HepG2 (cell line): ENCODE measurements around the gene HACD2. TPM values are rescaled to one million over a fixed set of nuclear protein-coding genes. Genes with fewer than 3 reads are reported as not detected.

Experiments
- ATAC-seq: fragments of 200-7000 bp; cut with Tn5 transposase; 3 replicates; pipeline ENCODE4 v1.9.1; 2020; ENCODE audit warnings: mild to moderate bottlenecking, moderate library complexity
- BruUV-seq: library from RNA; stranded (reverse); fragments of 400-500 nt; replicated peaks from 2 replicates; lab custom pipeline; 2021; lab: Mats Ljungman, UMichigan
- CTCF ChIA-PET: fragments of 300-600 bp; formaldehyde crosslinking; extraction: SDS; loops from one replicate; lab custom pipeline; 2021; ENCODE audit warnings: low total read pairs, inconsistent platforms, low intra/inter-chr PET ratio; lab: Yijun Ruan, JAX
- POLR2A ChIA-PET: fragments of 350-600 bp; sonication (Branson Sonifier 250); formaldehyde crosslinking; loops from one replicate; lab custom pipeline; 2020; ENCODE audit warnings: antibody characterized with exemption, inconsistent platforms; lab: Yijun Ruan, JAX
- DNase-seq: peaks from one replicate; pipeline ENCODE4 v3.0.0-alpha.2; 2015; ENCODE audit warnings: low spot score
- FAIRE-seq: peaks from 3 replicates; lab custom pipeline; 2011; peaks lifted over from hg19 to GRCh38; lab: Jason Lieb, UNC
- H2AFZ ChIP-seq: one replicate; pipeline ENCODE4 v1.6.1; 2011; ENCODE audit warnings: low read length, inconsistent platforms
- H3K27ac ChIP-seq: fragments of 300-600 bp; 3 replicates; pipeline ENCODE4 v1.8.0; 2011; ENCODE audit warnings: mixed run types, mild to moderate bottlenecking, mixed read lengths, low read length, inconsistent platforms; ENCODE audit not compliant: insufficient read depth; ENCODE audit errors: extremely low read length
- H3K27me3 ChIP-seq, 2 experiments: fragments of 200-600 bp in 1 of 2; 2 replicates in 1 of 2; 3 replicates in 1 of 2; pipeline versions ENCODE4 v1.6.0 to v1.8.0; 2011; ENCODE audit warnings: low read length in 2 of 2, mild to moderate bottlenecking in 2 of 2, moderate library complexity in 2 of 2, inconsistent platforms in 1 of 2; ENCODE audit not compliant: insufficient read depth in 2 of 2, control insufficient read depth in 1 of 2
- H3K36me3 ChIP-seq, 2 experiments: fragments of 200-600 bp in 1 of 2; replicated peaks in 1 of 2; 2 replicates in 1 of 2; 3 replicates in 1 of 2; pipeline versions ENCODE4 v1.5.1 to v1.8.0; 2011; ENCODE audit warnings: low read length in 2 of 2, inconsistent platforms in 1 of 2; ENCODE audit not compliant: insufficient read depth in 2 of 2, control insufficient read depth in 1 of 2
- H3K4me1 ChIP-seq: 2 replicates; pipeline ENCODE4 v1.5.1; 2012; ENCODE audit warnings: low read length, inconsistent platforms; ENCODE audit not compliant: insufficient read depth
- H3K4me2 ChIP-seq: 2 replicates; pipeline ENCODE4 v1.6.0; 2011; ENCODE audit warnings: low read depth, low read length, inconsistent platforms
- H3K4me3 ChIP-seq, 3 experiments: fragments of 200-600 bp in 1 of 3; sonication (generic), shearing (Covaris generic) in 1 of 3; replicated peaks in 1 of 3; 2 replicates each; pipeline ENCODE4 v1.5.1; 2011 to 2016; ENCODE audit warnings: low read length in 3 of 3, inconsistent platforms in 2 of 3, low read depth in 2 of 3, mild to moderate bottlenecking in 2 of 3, control low read depth in 1 of 3, mixed read lengths in 1 of 3; ENCODE audit not compliant: insufficient read depth in 1 of 3
- H3K79me2 ChIP-seq: one replicate; pipeline ENCODE4 v1.6.1; 2011; ENCODE audit warnings: low read length, inconsistent platforms; ENCODE audit not compliant: insufficient read depth
- H3K9ac ChIP-seq: 2 replicates; pipeline ENCODE4 v1.6.0; 2011; ENCODE audit warnings: mild to moderate bottlenecking, low read depth, low read length, inconsistent platforms; ENCODE audit not compliant: insufficient read depth
- H3K9me3 ChIP-seq: 2 replicates; pipeline ENCODE4 v1.5.1; 2012; ENCODE audit warnings: mild to moderate bottlenecking, low read length
- H4K20me1 ChIP-seq: 2 replicates; pipeline ENCODE4 v1.6.0; 2011; ENCODE audit warnings: inconsistent platforms, mild to moderate bottlenecking, low read length, moderate library complexity; ENCODE audit not compliant: insufficient read depth
- ATAD3A ChIP-seq: sonication (generic); formaldehyde crosslinking; IDR thresholded peaks from 2 replicates; pipeline ENCODE4 v1.4.0; 2020; ENCODE audit warnings: missing genetic modification reagents
- ATF7-NPFF ChIP-seq: sonication (generic); formaldehyde crosslinking; IDR thresholded peaks from 2 replicates; pipeline ENCODE4 v1.8.1; 2023; ENCODE audit warnings: mild to moderate bottlenecking, low read depth, missing genetic modification reagents, moderate library complexity
- ELF3 ChIP-seq: IDR thresholded peaks from 2 replicates; pipeline ENCODE4 v1.6.1; 2016; ENCODE audit warnings: missing genetic modification reagents, missing compliant biosample characterization
- SRSF1 ChIP-seq: fragments of 200-400 bp; formaldehyde crosslinking; optimal IDR thresholded peaks from 2 replicates; pipeline ENCODE3; 2017; ENCODE audit warnings: mild to moderate bottlenecking, low read depth, low read length, moderate library complexity
- SYNCRIP ChIP-seq: fragments of 200-400 bp; formaldehyde crosslinking; IDR thresholded peaks from 2 replicates; pipeline ENCODE4 v1.6.1; 2018; ENCODE audit warnings: mild to moderate bottlenecking, low read depth, low read length; ENCODE audit not compliant: insufficient read depth
- TRIM24 ChIP-seq: sonication (generic); formaldehyde crosslinking; IDR thresholded peaks from 2 replicates; pipeline ENCODE4 v1.8.0; 2022; ENCODE audit warnings: mild to moderate bottlenecking, missing genetic modification reagents
- ZNF263 ChIP-seq: sonication (generic); formaldehyde crosslinking; IDR thresholded peaks from 2 replicates; pipeline ENCODE4 v1.4.0; 2020; ENCODE audit warnings: missing genetic modification reagents
- ZNF354B ChIP-seq: sonication (generic); formaldehyde crosslinking; IDR thresholded peaks from 2 replicates; pipeline ENCODE4 v1.8.0; 2022; ENCODE audit warnings: mild to moderate bottlenecking, missing genetic modification reagents
- ZNF839 ChIP-seq: sonication (generic); formaldehyde crosslinking; IDR thresholded peaks from 2 replicates; pipeline ENCODE4 v1.4.0; 2020; ENCODE audit warnings: missing genetic modification reagents, mild to moderate bottlenecking, borderline replicate concordance
- ZNF841 ChIP-seq: sonication (generic); formaldehyde crosslinking; IDR thresholded peaks from 2 replicates; pipeline ENCODE4 v1.8.1; 2023; ENCODE audit warnings: missing genetic modification reagents, borderline replicate concordance
- WGBS: methylation state at CpG from one replicate; pipeline ENCODE4 v1.1.6; 2017; ENCODE audit warnings: low lambda C conversion rate; 5-methylcytosine and 5-hydroxymethylcytosine counted together
- in situ Hi-C: cut with HindIII; loops from 2 replicates; pipeline ENCODE4 v1.10.0; 2017; ENCODE audit warnings: low pct_unique_long_range_greater_than_20kb; ENCODE audit not compliant: extremely low pct_ligation_motif_present
- intact Hi-C: fragments of 100-400 bp; cut with micrococcal nuclease; formaldehyde crosslinking; loops from one replicate; pipeline ENCODE4 v1.10.0; 2022; ENCODE audit not compliant: unreplicated experiment
- polyA plus RNA-seq, 8 experiments: library from polyadenylated mRNA; depleted of rRNA in 3 of 8; stranded (reverse) in 7 of 8; unstranded in 1 of 8; fragments of >200 nt; fragmentation: Illumina TruSeq in 4 of 8; extraction: Trizol in 4 of 8; gene quantifications; 2 replicates each; pipeline versions ENCODE4 v1.2.1 to v1.2.3, GENCODE V29; 2011 to 2016; ENCODE audit warnings: low read depth in 4 of 8, missing spikeins in 1 of 8, mixed read lengths in 1 of 8; ENCODE audit not compliant: insufficient read depth in 1 of 8
- total RNA-seq, 5 experiments: library from RNA; depleted of rRNA; stranded (reverse); fragments of >200 nt; fragmentation: Illumina TruSeq; extraction: Trizol; gene quantifications; 2 replicates each; pipeline ENCODE4 v1.2.3, GENCODE V29; 2016; ENCODE audit warnings: low read depth in 1 of 5
- TF ChIP-seq, protein P1 (sequence below): sonication (generic); formaldehyde crosslinking; IDR thresholded peaks from 2 replicates; pipeline ENCODE4 v1.9.0; 2021; ENCODE audit warnings: missing genetic modification reagents, mild to moderate bottlenecking, borderline replicate concordance
- TF ChIP-seq, protein P2 (sequence below): sonication (generic); formaldehyde crosslinking; IDR thresholded peaks from 2 replicates; pipeline ENCODE4 v1.8.0; 2022; ENCODE audit warnings: mild to moderate bottlenecking, missing genetic modification reagents, borderline replicate concordance
- TF ChIP-seq, protein P3 (sequence below): sonication (generic); formaldehyde crosslinking; conservative IDR thresholded peaks from 2 replicates; pipeline ENCODE4 v1.8.0; 2022; ENCODE audit warnings: low read depth, missing genetic modification reagents
- TF ChIP-seq, protein P4 (sequence below): sonication (generic); formaldehyde crosslinking; IDR thresholded peaks from 2 replicates; pipeline ENCODE4 v1.8.1; 2022; ENCODE audit warnings: mild to moderate bottlenecking, missing genetic modification reagents
- TF ChIP-seq, protein P5 (sequence below): sonication (generic); formaldehyde crosslinking; IDR thresholded peaks from 2 replicates; pipeline ENCODE4 v1.4.0; 2020; ENCODE audit warnings: missing genetic modification reagents, borderline replicate concordance
- TF ChIP-seq, protein P6 (sequence below): sonication (generic); formaldehyde crosslinking; IDR thresholded peaks from 2 replicates; pipeline ENCODE4 v1.8.1; 2023; ENCODE audit warnings: missing genetic modification reagents, mild to moderate bottlenecking, borderline replicate concordance

Gene HACD2
- total and polyA plus RNA-seq, 2 of the 13 experiments (the other 11 are each of a cell fraction or from before 2014, with no cell fraction given): 47.0 to 50.4 TPM

DNA sequence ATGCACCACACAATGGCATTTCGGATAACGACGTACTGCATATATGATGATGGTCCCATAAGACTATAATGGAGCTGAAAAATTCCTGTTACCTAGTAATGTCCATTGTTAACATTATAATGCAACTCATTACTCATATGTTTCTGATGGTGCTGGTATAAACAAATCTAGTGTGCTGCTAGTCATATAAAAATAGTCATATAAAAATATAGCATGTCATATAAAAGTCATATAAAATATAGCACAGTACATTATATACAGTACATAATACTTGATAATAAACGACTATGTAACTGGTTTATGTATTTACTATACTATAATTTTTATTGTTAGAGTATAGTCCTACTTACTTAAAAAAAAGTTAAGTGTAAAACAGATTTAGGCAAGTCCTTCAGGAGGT lies 50.6 kb downstream of the HACD2 start (continued):
- TF ChIP-seq, protein P1, sequence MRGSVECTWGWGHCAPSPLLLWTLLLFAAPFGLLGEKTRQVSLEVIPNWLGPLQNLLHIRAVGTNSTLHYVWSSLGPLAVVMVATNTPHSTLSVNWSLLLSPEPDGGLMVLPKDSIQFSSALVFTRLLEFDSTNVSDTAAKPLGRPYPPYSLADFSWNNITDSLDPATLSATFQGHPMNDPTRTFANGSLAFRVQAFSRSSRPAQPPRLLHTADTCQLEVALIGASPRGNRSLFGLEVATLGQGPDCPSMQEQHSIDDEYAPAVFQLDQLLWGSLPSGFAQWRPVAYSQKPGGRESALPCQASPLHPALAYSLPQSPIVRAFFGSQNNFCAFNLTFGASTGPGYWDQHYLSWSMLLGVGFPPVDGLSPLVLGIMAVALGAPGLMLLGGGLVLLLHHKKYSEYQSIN (CRISPR knock-in tag): no peak
- TF ChIP-seq ZNF841 (CRISPR knock-in tag) (no peak), ATAD3A (CRISPR knock-in tag) (no peak), ZNF354B (CRISPR knock-in tag) (no peak), ZNF839 (CRISPR knock-in tag) (no peak)
- TF ChIP-seq, protein P2, sequence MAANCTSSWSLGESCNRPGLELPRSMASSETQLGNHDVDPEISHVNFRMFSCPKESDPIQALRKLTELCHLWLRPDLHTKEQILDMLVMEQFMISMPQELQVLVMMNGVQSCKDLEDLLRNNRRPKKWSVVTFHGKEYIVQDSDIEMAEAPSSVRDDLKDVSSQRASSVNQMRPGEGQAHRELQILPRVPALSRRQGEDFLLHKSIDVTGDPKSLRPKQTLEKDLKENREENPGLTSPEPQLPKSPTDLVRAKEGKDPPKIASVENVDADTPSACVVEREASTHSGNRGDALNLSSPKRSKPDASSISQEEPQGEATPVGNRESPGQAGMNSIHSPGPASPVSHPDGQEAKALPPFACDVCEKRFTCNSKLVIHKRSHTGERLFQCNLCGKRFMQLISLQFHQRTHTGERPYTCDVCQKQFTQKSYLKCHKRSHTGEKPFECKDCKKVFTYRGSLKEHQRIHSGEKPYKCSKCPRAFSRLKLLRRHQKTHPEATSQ (CRISPR knock-in tag): no peak
- TF ChIP-seq, protein P3, sequence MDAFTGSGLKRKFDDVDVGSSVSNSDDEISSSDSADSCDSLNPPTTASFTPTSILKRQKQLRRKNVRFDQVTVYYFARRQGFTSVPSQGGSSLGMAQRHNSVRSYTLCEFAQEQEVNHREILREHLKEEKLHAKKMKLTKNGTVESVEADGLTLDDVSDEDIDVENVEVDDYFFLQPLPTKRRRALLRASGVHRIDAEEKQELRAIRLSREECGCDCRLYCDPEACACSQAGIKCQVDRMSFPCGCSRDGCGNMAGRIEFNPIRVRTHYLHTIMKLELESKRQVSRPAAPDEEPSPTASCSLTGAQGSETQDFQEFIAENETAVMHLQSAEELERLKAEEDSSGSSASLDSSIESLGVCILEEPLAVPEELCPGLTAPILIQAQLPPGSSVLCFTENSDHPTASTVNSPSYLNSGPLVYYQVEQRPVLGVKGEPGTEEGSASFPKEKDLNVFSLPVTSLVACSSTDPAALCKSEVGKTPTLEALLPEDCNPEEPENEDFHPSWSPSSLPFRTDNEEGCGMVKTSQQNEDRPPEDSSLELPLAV: no peak

DNA sequence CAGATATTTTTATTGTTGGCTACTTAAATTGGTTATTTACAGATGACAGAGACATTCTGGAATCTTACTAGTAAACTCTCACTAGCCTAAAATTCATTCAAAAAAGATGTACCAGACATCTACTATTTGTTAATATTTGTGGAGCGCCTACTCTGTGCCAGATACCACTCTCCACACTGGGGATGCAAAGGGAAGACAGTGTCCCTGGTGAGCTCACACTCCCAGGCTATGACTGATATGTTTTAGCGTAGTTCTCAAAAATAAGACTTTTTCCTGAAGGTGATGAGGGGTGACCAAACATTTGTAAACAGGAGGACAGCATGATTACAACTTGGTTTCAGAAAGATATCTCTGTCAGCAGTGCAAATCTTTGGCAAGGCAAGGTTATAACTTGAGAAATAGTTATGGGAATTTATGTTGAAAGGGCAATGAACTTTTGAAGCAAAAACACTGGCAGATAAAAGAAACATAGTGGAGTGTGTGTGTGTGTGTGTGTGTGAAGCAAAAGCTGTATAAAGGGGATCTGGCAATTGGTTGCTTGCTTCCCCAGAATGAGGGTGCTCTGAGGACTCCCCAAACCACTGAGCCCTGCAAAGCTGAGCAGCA lies 51.2 kb downstream of the HACD2 start:
- Histone ChIP-seq H3K4me2 (no peak overlapping the region), H3K27ac (no peak overlapping the region), H3K27me3 (no peaks in the 10 kb centered on the region), H3K4me3 (no peak overlapping the region), H3K4me1 (peaks cover 6% of the 10 kb centered on the region), H3K9me3 (no peaks in the 10 kb centered on the region), H2AFZ (no peak overlapping the region), H3K36me3 (peaks cover 3 to 15% of the 10 kb centered on the region in 2 experiments; a peak in 2 of 5 replicates), H3K9ac (no peak overlapping the region), H4K20me1 (0 out of 2 replicates have a peak, but pooled peaks cover under 1% of the 10 kb centered on the region), H3K79me2 (peaks cover 23% of the 10 kb centered on the region)
- DNase-seq: no peak
- WGBS: 96% methylated on average over 2 of the region's 2 CpGs
- intact Hi-C loops: no loop called here
- no peak for ATAC-seq
- POLR2A ChIA-PET: no interaction called here
- in situ Hi-C loops: no loop called here
- no peak for FAIRE-seq
- CTCF ChIA-PET: no interaction called here
- BruUV-seq: no TSS peak
- no peak for TF ChIP-seq ELF3 (CRISPR knock-in tag)
- TF ChIP-seq ATF7-NPFF: no peak
- TF ChIP-seq SYNCRIP: no peak
- TF ChIP-seq, protein P4, sequence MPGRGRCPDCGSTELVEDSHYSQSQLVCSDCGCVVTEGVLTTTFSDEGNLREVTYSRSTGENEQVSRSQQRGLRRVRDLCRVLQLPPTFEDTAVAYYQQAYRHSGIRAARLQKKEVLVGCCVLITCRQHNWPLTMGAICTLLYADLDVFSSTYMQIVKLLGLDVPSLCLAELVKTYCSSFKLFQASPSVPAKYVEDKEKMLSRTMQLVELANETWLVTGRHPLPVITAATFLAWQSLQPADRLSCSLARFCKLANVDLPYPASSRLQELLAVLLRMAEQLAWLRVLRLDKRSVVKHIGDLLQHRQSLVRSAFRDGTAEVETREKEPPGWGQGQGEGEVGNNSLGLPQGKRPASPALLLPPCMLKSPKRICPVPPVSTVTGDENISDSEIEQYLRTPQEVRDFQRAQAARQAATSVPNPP: no peak
- TF ChIP-seq TRIM24 (CRISPR knock-in tag): no peak
- TF ChIP-seq, protein P5, sequence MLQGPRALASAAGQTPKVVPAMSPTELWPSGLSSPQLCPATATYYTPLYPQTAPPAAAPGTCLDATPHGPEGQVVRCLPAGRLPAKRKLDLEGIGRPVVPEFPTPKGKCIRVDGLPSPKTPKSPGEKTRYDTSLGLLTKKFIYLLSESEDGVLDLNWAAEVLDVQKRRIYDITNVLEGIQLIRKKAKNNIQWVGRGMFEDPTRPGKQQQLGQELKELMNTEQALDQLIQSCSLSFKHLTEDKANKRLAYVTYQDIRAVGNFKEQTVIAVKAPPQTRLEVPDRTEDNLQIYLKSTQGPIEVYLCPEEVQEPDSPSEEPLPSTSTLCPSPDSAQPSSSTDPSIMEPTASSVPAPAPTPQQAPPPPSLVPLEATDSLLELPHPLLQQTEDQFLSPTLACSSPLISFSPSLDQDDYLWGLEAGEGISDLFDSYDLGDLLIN: no peak
- TF ChIP-seq, protein P6, sequence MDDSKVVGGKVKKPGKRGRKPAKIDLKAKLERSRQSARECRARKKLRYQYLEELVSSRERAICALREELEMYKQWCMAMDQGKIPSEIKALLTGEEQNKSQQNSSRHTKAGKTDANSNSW (CRISPR knock-in tag): no peak
- no peak for TF ChIP-seq SRSF1
- TF ChIP-seq ZNF263: no peak
